Vagina (tissue), 2 donors: Measurements from ENCODE around the gene TOP3A.

Experiments used
- CTCF ChIP-seq, 3 experiments: fragments of 450-650 bp in 2 of 3; fragments of 200-600 bp in 1 of 3; sonication (generic) in 1 of 3; IDR thresholded peaks; one replicate each; pipeline ENCODE4 v1.5.1; 2017 to 2019; ENCODE audit warnings: antibody characterized with exemption in 3 of 3, mild to moderate bottlenecking in 2 of 3, moderate library complexity in 2 of 3
- POLR2AphosphoS5 ChIP-seq, 2 donors: sonication (generic); formaldehyde crosslinking; IDR thresholded peaks; one replicate each; pipeline ENCODE4 v1.9.0; 2017; ENCODE audit warnings: antibody characterized with exemption in 2 of 2, mild to moderate bottlenecking in 2 of 2, low read depth in 1 of 2; ENCODE audit not compliant: insufficient read depth in 1 of 2

GRCh38 chr17:18328643-18329204 lies 13.9 kb upstream of the TOP3A start:
- TF ChIP-seq CTCF (IDR thresholded peaks at IDR 0.05): no peak
- TF ChIP-seq POLR2AphosphoS5 (IDR thresholded peaks at IDR 0.05; ENCODE audit: insufficient read depth in 1 of 2, low read depth in 1 of 2): no peak
